Vagina (tissue), 2 donors: ENCODE data around the gene S100A13.

Source experiments
- CTCF ChIP-seq, 3 experiments: fragments of 450-650 bp in 2 of 3; fragments of 200-600 bp in 1 of 3; sonication (generic) in 1 of 3; IDR thresholded peaks; one replicate each; pipeline ENCODE4 v1.5.1; 2017 to 2019; ENCODE audit warnings: antibody characterized with exemption in 3 of 3, mild to moderate bottlenecking in 2 of 3, moderate library complexity in 2 of 3
- POLR2A ChIP-seq, 2 donors: fragments of 450-650 bp; IDR thresholded peaks; one replicate each; pipeline ENCODE4 v1.6.1; 2017; ENCODE audit warnings: antibody characterized with exemption in 2 of 2, mild to moderate bottlenecking in 2 of 2, moderate library complexity in 2 of 2

GRCh38 chr1:153629971-153630370 is 2.7 kb upstream of the S100A13 start:
- TF ChIP-seq CTCF (IDR thresholded peaks at IDR 0.05) = no peak
- no peak for TF ChIP-seq POLR2A (IDR thresholded peaks at IDR 0.05)
